Activated CD8-positive, alpha-beta memory T cell treated with anti-CD3 and anti-CD28 coated beads, Interleukin-2, amount 50 U/mL, for 48 hours (primary cell): ENCODE results near the gene CLIC5.

ENCODE experiments used
- DNase-seq: peaks from one replicate; pipeline ENCODE4 v3.0.0-alpha.2; 2020

Gene CLIC5

GRCh38 chr6:46015119-46015968, at the start of gene CLIC5:
TSS of gene CLIC5 (minus strand) at chr6:46015860. CDS start at chr6:46015542, 318 bp downstream.
- DNase-seq: peak; percentile 67

GRCh38 chr6:46062991-46063390, 47.3 kb upstream of the CLIC5 start:
- no peak for DNase-seq

DNA sequence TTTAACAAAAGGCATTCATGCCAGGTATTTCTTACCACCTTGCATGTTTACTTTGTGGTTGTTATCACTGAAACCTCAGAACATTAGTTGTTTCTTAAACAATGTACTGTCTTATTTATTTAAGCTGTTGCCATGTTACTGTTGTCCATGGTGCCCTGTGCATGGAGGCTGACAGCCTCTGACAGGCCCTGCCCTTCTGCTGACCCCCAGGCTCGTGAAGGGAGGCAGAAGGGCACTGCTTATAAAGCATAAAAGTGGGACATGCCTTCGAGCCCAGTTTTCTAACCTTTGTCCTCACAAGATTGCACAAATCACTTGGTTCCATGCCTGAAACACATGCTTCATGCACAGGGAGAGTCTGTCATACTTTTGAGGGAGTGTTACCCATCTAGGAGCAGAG, 46.7 kb upstream of the CLIC5 start:
- no peak for DNase-seq

- no peak for DNase-seq
Measured at GRCh38 chr6:46061497-46061896, 45.8 kb upstream of the CLIC5 start.

DNA sequence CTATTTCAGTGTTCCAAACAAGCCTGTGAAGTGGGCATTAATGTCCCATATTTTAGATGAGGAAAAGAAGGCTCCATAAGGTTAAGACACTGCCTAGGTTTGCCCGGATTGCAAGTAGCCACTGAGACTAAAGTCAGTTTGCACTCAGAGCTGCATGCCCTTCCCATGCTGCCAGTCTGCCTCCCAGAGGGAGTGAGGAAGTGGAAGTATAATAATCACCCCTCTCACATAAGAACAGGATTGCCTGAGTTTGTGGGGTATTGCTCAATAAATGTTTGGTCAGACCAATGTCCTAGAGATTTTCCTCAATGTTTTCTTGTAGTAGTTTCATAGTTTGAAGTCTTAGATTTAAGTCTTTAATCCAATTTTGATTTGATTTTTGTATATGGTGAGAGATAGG, 43.9 kb upstream of the CLIC5 start:
- DNase-seq: no peak

GRCh38 chr6:46058951-46059350, 43.3 kb upstream of the CLIC5 start:
- DNase-seq: no peak

GRCh38 chr6:46057792-46058191, 42.1 kb upstream of the CLIC5 start:
- DNase-seq: no peak

- no peak for DNase-seq
Measured at GRCh38 chr6:46056906-46057529, 41.4 kb upstream of the CLIC5 start.

GRCh38 chr6:46054516-46054915, 38.9 kb upstream of the CLIC5 start:
- no peak for DNase-seq

DNA sequence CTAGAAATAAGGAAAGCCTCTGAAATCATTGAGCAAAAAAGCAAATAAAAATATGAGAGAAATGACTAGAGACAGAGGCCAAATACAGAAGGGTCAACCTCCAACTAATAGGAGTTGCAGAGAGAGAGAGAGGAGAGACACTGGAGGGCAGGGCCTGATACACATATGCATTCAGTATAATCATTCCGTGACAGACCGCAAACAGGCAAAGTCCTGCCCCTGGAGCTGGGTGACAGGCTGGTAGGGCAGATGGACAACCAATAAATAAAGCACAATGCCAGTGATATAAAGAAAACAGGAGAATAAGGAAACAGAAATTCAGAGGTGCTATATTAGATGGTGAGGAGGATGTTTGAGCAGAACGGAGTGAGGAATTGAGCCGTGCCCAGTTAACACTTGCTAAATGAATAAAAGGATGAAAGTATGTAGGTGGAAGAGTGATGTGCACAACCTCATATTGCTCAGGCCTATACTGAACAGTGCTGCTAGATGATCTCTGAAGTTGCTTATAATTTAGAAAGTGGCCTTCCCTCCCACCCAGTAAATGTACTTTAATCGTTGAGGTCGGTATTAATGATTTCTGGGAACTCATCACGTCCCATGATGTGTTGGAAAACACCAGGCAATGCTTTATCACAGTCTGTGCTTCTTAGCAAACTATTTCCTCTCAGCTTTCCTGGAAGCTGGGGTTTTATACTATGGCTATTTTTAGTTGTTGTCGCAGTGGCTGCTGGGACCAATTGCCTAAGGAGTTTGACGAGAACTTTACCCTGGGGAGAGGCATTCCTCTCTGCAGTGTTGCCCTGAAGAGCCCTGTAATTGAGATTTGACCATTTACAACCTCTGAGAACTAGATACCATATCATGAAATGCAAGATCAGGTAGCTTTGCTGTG, 37.6 kb upstream of the CLIC5 start:
- no peak for DNase-seq

- DNase-seq: no peak
Measured at GRCh38 chr6:46052479-46052878, 36.8 kb upstream of the CLIC5 start.

DNA sequence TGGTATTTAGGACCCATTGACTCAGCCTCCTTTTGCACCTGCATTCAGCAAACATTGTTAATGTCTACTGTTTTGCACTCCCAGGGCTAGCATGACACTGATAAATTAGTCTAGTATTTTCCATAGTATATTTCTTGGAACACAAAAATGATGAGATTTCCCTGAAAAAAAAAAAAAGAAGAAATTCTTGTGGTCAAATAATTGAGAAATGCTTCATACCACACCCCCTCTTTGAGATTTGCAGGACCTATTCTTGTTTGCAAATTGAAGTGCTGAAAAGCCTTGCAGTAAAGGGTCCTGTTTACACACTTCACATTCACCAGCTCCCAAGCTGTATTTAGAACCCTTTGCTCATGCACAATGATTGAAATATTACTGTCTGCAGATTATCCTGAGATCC, 36.3 kb upstream of the CLIC5 start:
- DNase-seq: no peak

- DNase-seq: no peak
Measured at GRCh38 chr6:46050845-46051405, 35.3 kb upstream of the CLIC5 start.

DNA sequence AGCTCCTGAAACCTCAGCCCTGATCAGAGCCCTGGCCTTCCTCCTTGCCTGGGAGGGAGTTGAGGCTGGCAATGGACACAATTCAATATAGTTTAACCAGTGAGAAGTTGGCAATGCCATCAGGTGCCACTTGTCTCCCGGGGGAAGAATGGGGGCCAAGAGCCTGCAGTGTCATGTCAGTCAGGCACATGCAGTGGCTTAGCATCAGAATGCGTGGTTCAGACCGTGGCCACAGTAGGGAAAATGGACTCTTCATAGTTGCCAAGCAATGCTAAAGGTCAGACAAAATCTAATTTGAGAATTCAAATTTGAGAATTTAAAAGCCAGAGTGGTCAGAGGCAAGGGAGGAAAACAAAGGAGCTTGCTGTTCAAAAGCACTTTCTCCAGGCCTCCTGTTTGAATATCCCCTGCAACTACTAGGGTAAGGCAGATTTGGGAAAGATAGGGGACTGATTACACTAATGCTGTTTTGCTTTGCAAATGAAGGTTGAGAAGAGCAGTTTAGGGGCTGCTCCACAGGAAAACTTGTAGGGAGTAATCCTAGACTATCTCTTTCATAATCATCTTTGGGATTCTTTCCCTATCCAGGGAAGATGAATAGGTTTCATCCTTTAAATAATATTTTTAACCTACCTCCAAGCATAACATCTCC, 33.1 kb upstream of the CLIC5 start:
- DNase-seq: no peak

DNA sequence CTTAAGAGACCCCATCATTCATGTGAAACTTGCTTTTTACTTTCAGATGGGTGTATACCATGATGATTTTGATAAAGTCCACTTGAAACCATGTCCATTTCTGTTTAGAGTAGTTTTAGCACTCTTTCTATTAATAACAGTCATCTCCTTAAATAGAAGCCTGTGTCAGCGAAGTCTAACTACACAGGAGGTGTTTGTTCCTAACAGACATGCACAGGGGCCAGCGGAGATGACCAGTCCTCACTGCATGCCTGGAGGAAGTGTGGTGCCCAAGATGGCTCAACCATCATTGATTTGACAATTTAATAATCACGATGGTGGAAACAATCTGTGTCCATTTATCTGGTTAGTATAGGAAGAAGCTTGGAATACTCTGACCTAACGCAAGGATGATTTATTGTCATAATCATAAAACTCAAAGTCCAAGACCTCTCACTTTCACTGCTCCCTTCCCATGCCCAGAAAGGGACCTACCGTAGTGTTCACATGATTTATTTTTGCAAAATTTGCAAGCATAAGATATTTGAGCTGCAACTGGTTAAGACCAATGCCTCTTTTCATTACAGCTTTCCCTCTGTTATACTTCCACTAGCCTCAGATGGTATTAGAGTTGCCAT, 31.0 kb upstream of the CLIC5 start:
- no peak for DNase-seq

DNA sequence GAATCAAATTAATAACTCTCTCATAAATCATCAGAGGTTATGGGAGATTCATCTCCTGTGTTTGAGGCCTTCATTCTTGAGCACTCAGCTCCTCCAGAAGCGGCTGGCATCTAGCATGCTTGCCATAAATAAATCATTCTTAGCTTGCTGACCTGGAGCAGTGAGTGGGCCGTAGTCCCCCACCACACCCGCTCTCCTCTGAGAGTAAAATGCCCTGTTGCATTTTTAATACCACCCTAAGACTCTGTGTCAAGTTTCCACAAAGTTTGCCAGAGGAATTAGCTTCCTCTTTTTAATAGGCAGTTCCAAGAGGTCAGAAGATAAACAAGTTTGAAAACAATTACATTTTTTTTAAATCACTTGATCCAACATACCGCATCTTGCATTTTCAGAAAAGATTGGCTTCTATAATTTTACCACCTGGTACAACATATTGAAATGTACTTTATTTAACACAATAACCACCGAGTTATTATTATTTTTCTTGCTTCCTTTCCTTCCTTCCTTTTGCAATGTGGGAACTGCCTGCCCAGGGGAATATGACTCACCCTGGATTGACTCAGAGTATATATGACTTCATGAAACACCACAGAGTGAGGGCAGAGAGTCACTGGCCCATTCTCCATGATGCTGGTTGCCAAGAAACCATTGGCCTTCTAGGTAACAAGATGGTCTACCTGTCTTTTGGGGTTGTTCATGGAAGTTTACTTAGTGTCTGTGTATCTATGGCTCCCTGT, 29.4 kb upstream of the CLIC5 start:
- DNase-seq: no peak

DNA sequence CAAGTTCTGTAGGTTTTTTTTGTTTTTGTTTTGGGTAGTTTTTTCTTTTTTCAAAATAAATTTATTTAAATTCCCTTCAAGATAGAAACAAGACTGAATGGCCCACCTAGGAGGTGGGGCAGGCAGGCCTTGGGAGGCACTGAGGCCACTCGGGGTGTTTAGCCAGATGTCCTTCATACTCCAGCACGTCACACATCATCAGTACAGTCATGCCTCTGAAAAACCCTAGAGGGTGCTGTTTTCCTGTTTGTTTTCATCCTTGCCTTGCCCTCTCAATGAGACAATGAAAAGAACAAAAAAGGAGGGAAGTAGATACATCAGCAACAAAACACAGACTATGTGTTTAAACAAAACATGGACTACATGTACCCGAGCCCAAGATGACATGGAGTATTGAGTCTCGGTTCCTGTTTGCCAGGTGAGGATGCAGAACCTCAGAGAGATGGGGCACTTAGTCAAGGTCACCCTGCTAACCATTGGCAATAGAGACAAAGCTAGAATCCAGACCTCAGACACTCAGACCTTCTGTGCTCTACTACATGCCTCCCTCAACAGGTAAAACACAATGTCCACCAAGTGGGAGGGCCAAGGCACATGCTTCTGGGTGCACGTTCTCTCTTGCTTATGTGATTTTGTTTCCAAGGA, 26.8 kb upstream of the CLIC5 start:
- DNase-seq: no peak

- DNase-seq: no peak
Measured at GRCh38 chr6:46040288-46040687, 24.6 kb upstream of the CLIC5 start.

DNA sequence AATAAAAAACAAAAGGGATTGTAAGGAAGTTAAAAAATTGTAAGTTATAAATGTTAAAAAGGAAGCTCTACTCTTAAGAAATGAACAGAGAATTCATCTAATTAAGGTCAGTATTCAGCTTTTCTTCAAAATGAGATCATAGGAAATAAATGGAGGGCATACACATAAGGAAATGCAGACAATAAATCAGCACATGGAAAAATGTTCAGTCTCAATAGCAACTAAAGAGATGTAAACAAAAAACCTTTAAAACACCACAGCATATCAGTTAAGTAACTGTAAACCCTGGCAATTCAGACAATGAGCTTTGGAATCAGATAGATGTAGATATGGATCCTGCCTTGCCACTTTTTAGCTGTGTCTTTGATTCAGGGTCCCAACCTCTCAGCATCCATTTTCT, 24.0 kb upstream of the CLIC5 start:
- DNase-seq: no peak

GRCh38 chr6:46036911-46037310, 21.3 kb upstream of the CLIC5 start:
- no peak for DNase-seq

DNA sequence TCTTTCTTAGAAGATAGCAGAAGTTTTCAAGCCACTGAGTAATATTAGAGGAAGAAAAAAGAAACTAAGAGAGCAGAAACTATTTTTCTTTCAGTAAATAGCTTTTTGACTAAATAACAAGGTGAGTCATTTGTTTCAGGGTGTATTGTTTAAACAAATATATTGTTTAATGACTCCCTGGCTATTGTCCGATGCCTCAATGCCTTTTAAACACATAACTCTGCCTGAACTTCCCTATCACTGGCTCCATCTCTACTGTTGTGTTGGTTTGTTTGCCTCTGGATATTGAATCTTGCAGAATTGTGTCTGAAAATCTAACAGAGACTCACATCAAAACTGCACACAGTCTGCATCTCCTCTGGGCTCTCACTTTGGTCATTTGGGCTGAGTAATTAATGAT, 19.6 kb upstream of the CLIC5 start:
- no peak for DNase-seq
